Left kidney (tissue), 2 donors: ENCODE results near the gene SLC25A51. TPM values are rescaled to one million over a fixed set of nuclear protein-coding genes. Genes with fewer than 3 reads are reported as not detected.

Source experiments
- DNase-seq: peaks from one replicate; pipeline ENCODE4 v3.0.0-alpha.2; 2013
- polyA plus RNA-seq: library from polyadenylated mRNA; unstranded; fragments of 120-200 nt; gene quantifications from one replicate; pipeline ENCODE4 v1.2.1, GENCODE V29; 2013; ENCODE audit not compliant: insufficient read length

Gene SLC25A51
- polyA plus RNA-seq, 1 donor, result 23.9 TPM

DNA sequence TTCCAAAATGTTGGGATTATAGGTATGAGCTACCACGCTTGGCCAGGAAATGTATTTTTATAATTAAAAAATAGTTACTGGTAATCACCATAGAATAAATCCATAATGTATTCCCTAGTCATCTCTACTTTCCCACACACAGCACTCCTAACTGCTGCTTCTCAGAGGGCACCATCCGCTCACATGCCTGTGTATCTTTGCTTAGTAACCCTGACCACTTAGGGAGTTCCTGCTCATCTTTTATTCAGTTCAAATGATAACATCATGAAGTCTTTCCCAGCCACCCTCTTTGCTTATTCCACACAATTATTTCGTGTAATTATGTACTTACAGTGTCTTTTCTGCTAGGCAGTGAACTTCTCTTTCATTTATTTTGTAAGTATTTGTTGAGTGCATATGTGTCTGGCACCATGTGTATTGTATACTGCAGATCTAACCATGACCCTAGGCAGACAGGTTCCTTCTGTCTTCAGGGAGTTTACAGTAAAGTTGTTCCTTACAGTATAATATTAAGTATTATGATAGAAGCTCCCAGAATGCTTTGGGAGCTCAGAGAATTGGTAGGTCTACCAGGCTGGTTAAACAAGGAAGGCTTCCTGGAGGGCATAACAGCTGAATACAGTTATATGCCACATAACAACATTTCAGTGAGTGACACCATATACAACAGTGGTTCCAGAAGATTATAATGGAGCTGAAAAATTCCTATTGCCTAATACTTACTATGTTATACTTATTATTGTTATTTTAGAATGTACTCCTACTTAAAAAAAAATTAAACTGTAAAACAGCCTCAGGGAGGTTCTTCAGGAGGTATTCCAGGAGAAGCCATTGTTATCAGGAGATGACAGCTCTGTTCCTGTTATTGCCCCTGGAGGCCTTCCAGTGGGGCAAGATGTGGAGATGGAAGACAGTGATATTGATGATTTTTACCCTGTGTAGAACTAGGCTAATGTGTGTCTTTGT is 64.1 kb downstream of the SLC25A51 start:
- no peak for DNase-seq

Other genes starting within 250 kb of the SLC25A51 start
- 26.8 TPM for gene TRMT10B, start 150.3 kb downstream of the SLC25A51 start, polyA plus RNA-seq
- gene EXOSC3, start 119.1 kb downstream of the SLC25A51 start, polyA plus RNA-seq, result 44.4 TPM
- gene DCAF10, start 103.3 kb downstream of the SLC25A51 start, polyA plus RNA-seq, result 43.7 TPM
- 14.1 TPM for gene SHB, start 165.1 kb upstream of the SLC25A51 start, polyA plus RNA-seq